Transverse colon (tissue), 4 donors: ENCODE results near the gene SMG1.
"Not testable (repeated sequence)": the region's sequence is repeated elsewhere in the genome, so short reads cannot be mapped to it uniquely, and the experiment has no call there.

Experiments used
- POLR2AphosphoS5 ChIP-seq, 3 donors: sonication (generic); formaldehyde crosslinking; IDR thresholded peaks; one replicate each; pipeline ENCODE4 v1.6.1; 2016; ENCODE audit warnings: antibody characterized with exemption in 3 of 3
- TF ChIP-seq, protein P1 (sequence below), 5 experiments: fragments of 200-600 bp in 3 of 5; fragments of 450-650 bp in 2 of 5; sonication (generic) in 3 of 5; IDR thresholded peaks; 1 replicate in 2 of 5; 2 replicates in 3 of 5; pipeline ENCODE4 v1.5.1; 2016 to 2017; ENCODE audit warnings: antibody characterized with exemption in 5 of 5, inconsistent platforms in 3 of 5, mild to moderate bottlenecking in 2 of 5, moderate library complexity in 1 of 5

DNA sequence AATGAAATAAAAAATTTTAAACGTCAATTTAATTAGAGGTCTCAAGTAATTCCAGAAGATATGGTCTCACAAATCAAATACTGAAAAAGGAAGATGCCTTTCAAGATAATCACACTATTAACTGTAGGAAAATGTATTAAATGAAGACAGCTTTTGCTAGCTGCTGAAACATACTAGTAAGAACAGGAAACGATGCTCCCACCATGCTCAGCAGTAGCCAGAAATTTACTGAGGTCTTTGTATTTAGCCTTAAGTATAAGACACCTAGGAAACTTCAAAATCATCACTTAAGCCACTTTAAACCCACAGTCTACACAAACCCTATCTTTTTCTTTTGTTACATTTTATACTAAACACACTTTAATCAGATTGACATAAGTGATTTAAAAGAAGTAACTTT, 16.6 kb downstream of the SMG1 start:
- TF ChIP-seq POLR2AphosphoS5 (IDR thresholded peaks at IDR 0.05), result not testable (repeated sequence)
- TF ChIP-seq, protein P1, sequence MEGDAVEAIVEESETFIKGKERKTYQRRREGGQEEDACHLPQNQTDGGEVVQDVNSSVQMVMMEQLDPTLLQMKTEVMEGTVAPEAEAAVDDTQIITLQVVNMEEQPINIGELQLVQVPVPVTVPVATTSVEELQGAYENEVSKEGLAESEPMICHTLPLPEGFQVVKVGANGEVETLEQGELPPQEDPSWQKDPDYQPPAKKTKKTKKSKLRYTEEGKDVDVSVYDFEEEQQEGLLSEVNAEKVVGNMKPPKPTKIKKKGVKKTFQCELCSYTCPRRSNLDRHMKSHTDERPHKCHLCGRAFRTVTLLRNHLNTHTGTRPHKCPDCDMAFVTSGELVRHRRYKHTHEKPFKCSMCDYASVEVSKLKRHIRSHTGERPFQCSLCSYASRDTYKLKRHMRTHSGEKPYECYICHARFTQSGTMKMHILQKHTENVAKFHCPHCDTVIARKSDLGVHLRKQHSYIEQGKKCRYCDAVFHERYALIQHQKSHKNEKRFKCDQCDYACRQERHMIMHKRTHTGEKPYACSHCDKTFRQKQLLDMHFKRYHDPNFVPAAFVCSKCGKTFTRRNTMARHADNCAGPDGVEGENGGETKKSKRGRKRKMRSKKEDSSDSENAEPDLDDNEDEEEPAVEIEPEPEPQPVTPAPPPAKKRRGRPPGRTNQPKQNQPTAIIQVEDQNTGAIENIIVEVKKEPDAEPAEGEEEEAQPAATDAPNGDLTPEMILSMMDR (IDR thresholded peaks at IDR 0.05), result not testable (repeated sequence)
